ENCODE data around the gene CTAG1B.

- no peak for TF ChIP-seq JUN (IDR thresholded peaks at IDR 0.05; ENCODE audit: low read depth, low read length)
- TF ChIP-seq BRCA1 (IDR thresholded peaks at IDR 0.05; ENCODE audit: low read depth, low read length) = no peak
- TF ChIP-seq POLR2AphosphoS5 (IDR thresholded peaks at IDR 0.05; ENCODE audit: low read depth, low read length) = no peak
- TF ChIP-seq ATF3 (IDR thresholded peaks at IDR 0.05; ENCODE audit: insufficient read depth, low read depth, low read length) = no peak
- no peak for TF ChIP-seq YY1 (IDR thresholded peaks at IDR 0.05; ENCODE audit: low read depth, low read length)
- TF ChIP-seq TAF1 (IDR thresholded peaks at IDR 0.05; ENCODE audit: low read depth, low read length) = no peak
- TF ChIP-seq HDAC2 (IDR thresholded peaks at IDR 0.05; ENCODE audit: borderline replicate concordance in 1 of 2, low read depth in 2 of 2, low read length in 2 of 2) = no peak
- TF ChIP-seq CTCF (IDR thresholded peaks at IDR 0.05; ENCODE audit: control extremely low read depth in 1 of 3, insufficient read depth in 1 of 3, low read depth in 1 of 3, low read length in 3 of 3) = no peak
Observed at GRCh38 chrX:154598656-154599055, 20.4 kb downstream of the CTAG1B start.
